Left ventricle myocardium inferior (tissue), 1 donor: ENCODE measurements around the gene FARP2. TPM values are rescaled to one million over a fixed set of nuclear protein-coding genes. Genes with fewer than 3 reads are reported as not detected.
A peak's percentile ranks its signal among the peaks of the same experiment; 100 is the strongest.

ENCODE experiments used
- DNase-seq: peaks from one replicate; pipeline ENCODE4 v3.0.0-alpha.2; 2020
- H3K27ac ChIP-seq: fragments of 200-600 bp; replicated peaks from 2 replicates; pipeline ENCODE4 v1.8.0; 2021
- H3K27me3 ChIP-seq: fragments of 200-600 bp; 2 replicates; pipeline ENCODE4 v1.8.0; 2021; ENCODE audit warnings: low read depth
- H3K36me3 ChIP-seq: fragments of 200-600 bp; 2 replicates; pipeline ENCODE4 v1.8.0; 2021
- H3K4me1 ChIP-seq: fragments of 200-600 bp; 2 replicates; pipeline ENCODE4 v1.8.0; 2021
- H3K4me3 ChIP-seq: fragments of 200-600 bp; 2 replicates; pipeline ENCODE4 v1.8.0; 2021; ENCODE audit warnings: mild to moderate bottlenecking, moderate library complexity
- H3K9me3 ChIP-seq: fragments of 200-600 bp; replicated peaks from 2 replicates; pipeline ENCODE4 v1.8.0; 2021
- intact Hi-C: fragments of 100-400 bp; cut with micrococcal nuclease; formaldehyde crosslinking; loops from one replicate; pipeline ENCODE4 v1.11.0; 2022
- total RNA-seq: library from RNA; stranded (reverse); fragmentation: NEBNext Ultra II Directional; extraction: Animal tissue kit (Norgen Biotek cat#: 25700); gene quantifications from one replicate; pipeline ENCODE4 v1.2.1, GENCODE V29; 2021
- TF ChIP-seq, protein P1 (sequence below): fragments of 200-600 bp; IDR thresholded peaks from 2 replicates; pipeline ENCODE4 v1.8.0; 2021; ENCODE audit warnings: antibody characterized with exemption, mild to moderate bottlenecking, borderline replicate concordance
- donor health status: DM: no; HTN: yes; CAD: no; lungs with severe emphysema.

Gene FARP2
- total RNA-seq, 1 donor from 2014 or later = 16.5 TPM

- no peak overlapping the region for H3K27ac ChIP-seq
- peaks cover 11% of the 10 kb centered on the region for H3K36me3 ChIP-seq
- no peaks in the 10 kb centered on the region for H3K9me3 ChIP-seq
- DNase-seq = no peak
- no peak overlapping the region for H3K4me3 ChIP-seq
- intact Hi-C loops = no loop called here
- no peaks in the 10 kb centered on the region for H3K27me3 ChIP-seq
- peaks cover 93% of the 10 kb centered on the region for H3K4me1 ChIP-seq
- TF ChIP-seq, protein P1, sequence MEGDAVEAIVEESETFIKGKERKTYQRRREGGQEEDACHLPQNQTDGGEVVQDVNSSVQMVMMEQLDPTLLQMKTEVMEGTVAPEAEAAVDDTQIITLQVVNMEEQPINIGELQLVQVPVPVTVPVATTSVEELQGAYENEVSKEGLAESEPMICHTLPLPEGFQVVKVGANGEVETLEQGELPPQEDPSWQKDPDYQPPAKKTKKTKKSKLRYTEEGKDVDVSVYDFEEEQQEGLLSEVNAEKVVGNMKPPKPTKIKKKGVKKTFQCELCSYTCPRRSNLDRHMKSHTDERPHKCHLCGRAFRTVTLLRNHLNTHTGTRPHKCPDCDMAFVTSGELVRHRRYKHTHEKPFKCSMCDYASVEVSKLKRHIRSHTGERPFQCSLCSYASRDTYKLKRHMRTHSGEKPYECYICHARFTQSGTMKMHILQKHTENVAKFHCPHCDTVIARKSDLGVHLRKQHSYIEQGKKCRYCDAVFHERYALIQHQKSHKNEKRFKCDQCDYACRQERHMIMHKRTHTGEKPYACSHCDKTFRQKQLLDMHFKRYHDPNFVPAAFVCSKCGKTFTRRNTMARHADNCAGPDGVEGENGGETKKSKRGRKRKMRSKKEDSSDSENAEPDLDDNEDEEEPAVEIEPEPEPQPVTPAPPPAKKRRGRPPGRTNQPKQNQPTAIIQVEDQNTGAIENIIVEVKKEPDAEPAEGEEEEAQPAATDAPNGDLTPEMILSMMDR = no peak
Measured at GRCh38 chr2:241321033-241321432, 35.1 kb upstream of the FARP2 start.

DNA sequence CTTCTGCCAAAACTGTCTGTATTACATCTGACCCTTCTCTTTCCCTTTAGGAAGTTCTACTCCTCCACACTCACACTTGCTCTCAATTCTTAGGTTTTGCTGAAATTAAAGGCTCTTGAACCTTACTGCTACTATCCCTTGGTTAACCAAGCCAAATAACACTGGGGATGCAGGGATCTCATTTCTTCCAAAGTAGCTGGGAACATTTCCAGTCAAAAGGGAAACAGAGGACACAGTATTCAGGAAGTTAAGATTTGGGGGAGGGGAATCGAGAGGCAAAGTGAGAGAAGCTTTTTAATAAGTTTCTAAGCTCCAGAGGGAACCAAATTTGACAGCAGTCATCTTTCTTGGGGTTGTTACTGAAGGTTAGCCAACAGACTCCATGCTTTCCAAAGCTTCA lies 34.2 kb upstream of the FARP2 start:
- Histone ChIP-seq H3K4me3 (no peak overlapping the region), H3K27me3 (no peaks in the 10 kb centered on the region), H3K36me3 (peaks cover 17% of the 10 kb centered on the region), H3K4me1 (peaks cover 84% of the 10 kb centered on the region), H3K27ac (peak overlapping the region; percentile 11), H3K9me3 (no peaks in the 10 kb centered on the region)
- intact Hi-C loops = no loop called here
- TF ChIP-seq, protein P1 = no peak
- no peak for DNase-seq

- no peak overlapping the region for H3K27ac ChIP-seq
- H3K4me3 ChIP-seq = no peak overlapping the region
- no peak for DNase-seq
- no peaks in the 10 kb centered on the region for H3K27me3 ChIP-seq
- H3K36me3 ChIP-seq = peaks cover 33% of the 10 kb centered on the region
- H3K4me1 ChIP-seq = peaks cover 65% of the 10 kb centered on the region
- TF ChIP-seq, protein P1 = no peak
- no peaks in the 10 kb centered on the region for H3K9me3 ChIP-seq
- intact Hi-C loops = no loop called here
Measured at GRCh38 chr2:241323778-241324177, 32.3 kb upstream of the FARP2 start.

- H3K4me1 ChIP-seq = peaks cover 55% of the 10 kb centered on the region
- intact Hi-C loops = no loop called here
- TF ChIP-seq, protein P1 = no peak
- no peak overlapping the region for H3K27ac ChIP-seq
- no peaks in the 10 kb centered on the region for H3K27me3 ChIP-seq
- DNase-seq = no peak
- peaks cover 43% of the 10 kb centered on the region for H3K36me3 ChIP-seq
- no peaks in the 10 kb centered on the region for H3K9me3 ChIP-seq
- H3K4me3 ChIP-seq = no peak overlapping the region
Measured at GRCh38 chr2:241324775-241325174, 31.3 kb upstream of the FARP2 start.

- intact Hi-C loops = no loop called here
- no peaks in the 10 kb centered on the region for H3K9me3 ChIP-seq
- H3K4me1 ChIP-seq = peaks cover 51% of the 10 kb centered on the region
- H3K27me3 ChIP-seq = no peaks in the 10 kb centered on the region
- TF ChIP-seq, protein P1 = no peak
- no peak overlapping the region for H3K27ac ChIP-seq
- DNase-seq = no peak
- H3K4me3 ChIP-seq = no peak overlapping the region
- H3K36me3 ChIP-seq = peaks cover 48% of the 10 kb centered on the region
Measured at GRCh38 chr2:241325257-241325656, 30.8 kb upstream of the FARP2 start.
